G401 (cell line): ENCODE results near the gene HMHB1. TPM values are rescaled to one million over a fixed set of nuclear protein-coding genes. Genes with fewer than 3 reads are reported as not detected.

Source experiments
- DNase-seq: peaks from one replicate; pipeline ENCODE4 v3.0.0-alpha.2; 2015; ENCODE audit warnings: low spot score
- in situ Hi-C: cut with HindIII; loops from 2 replicates; pipeline ENCODE4 v1.10.0; 2016; ENCODE audit warnings: low sequenced_read_pairs, mixed read lengths
- total RNA-seq: library from RNA; depleted of rRNA; stranded (reverse); fragments of >200 nt; shearing (Covaris generic); gene quantifications from 2 replicates; pipeline ENCODE4 v1.2.3, GENCODE V29; 2014

The HMHB1 gene
- total RNA-seq, 1 experiment from 2014 or later = not detected

- DNase-seq = no peak
- in situ Hi-C loops = no loop called here
These were observed 38.2 kb downstream of the HMHB1 start for GRCh38 chr5:143850050-143850683.

GRCh38 chr5:143851383-143851782 lies 39.4 kb downstream of the HMHB1 start:
- in situ Hi-C loops = no loop called here
- no peak for DNase-seq

GRCh38 chr5:143860211-143860610 lies 48.2 kb downstream of the HMHB1 start:
- in situ Hi-C loops = no loop called here
- DNase-seq = no peak

- DNase-seq = no peak
- in situ Hi-C loops = no loop called here
These were observed 50.3 kb downstream of the HMHB1 start for GRCh38 chr5:143862271-143862670.

GRCh38 chr5:143865426-143866025 lies 53.6 kb downstream of the HMHB1 start:
- DNase-seq = no peak
- in situ Hi-C loops = no loop called here
